GM18499 (cell line): ENCODE measurements around the gene CENPK.
"Not testable (repeated sequence)": the region's sequence is repeated elsewhere in the genome, so short reads cannot be mapped to it uniquely, and the experiment has no call there.

Source experiments
- ATAC-seq: cut with Tn5 transposase; IDR thresholded peaks from one replicate; pipeline ENCODE4 v1.9.1; 2021; ENCODE audit warnings: moderate number of reproducible peaks; ENCODE audit not compliant: insufficient read depth, unreplicated experiment

CENPK gene

GRCh38 chr5:65562731-65563701, at the start of gene CENPK, which contains the start of gene PPWD1:
Gene CENPK, minus strand, starts transcription at chr5:65563168. Its CDS starts 8,261 bp downstream, at chr5:65554907.
Gene PPWD1, plus strand, starts transcription at chr5:65563296. Its CDS starts 15 bp downstream, at chr5:65563311.
- peak; percentile 98 for ATAC-seq

- no peak for ATAC-seq
Observed at GRCh38 chr5:65612298-65612907, 49.4 kb upstream of the CENPK start.

GRCh38 chr5:65611524-65611923, 48.6 kb upstream of the CENPK start:
- no peak for ATAC-seq

- not testable (repeated sequence) for ATAC-seq
Observed at GRCh38 chr5:65601761-65602160, 38.8 kb upstream of the CENPK start.

- no peak for ATAC-seq
Observed at GRCh38 chr5:65588694-65589093, 25.7 kb upstream of the CENPK start.

- no peak for ATAC-seq
Observed at GRCh38 chr5:65577141-65577540, 14.2 kb upstream of the CENPK start.

- no peak for ATAC-seq
Observed at GRCh38 chr5:65570598-65571226, 7.7 kb upstream of the CENPK start.

GRCh38 chr5:65566505-65566904, 3.5 kb upstream of the CENPK start:
- ATAC-seq, result no peak

- no peak for ATAC-seq
Observed at GRCh38 chr5:65563777-65564176, 809 bp upstream of the CENPK start.

- no peak for ATAC-seq
Observed at GRCh38 chr5:65556718-65557117, 6.2 kb downstream of the CENPK start.

- no peak for ATAC-seq
Observed at GRCh38 chr5:65556181-65556580, 6.8 kb downstream of the CENPK start.

GRCh38 chr5:65555287-65555686, 7.7 kb downstream of the CENPK start:
- no peak for ATAC-seq

GRCh38 chr5:65553941-65554340, 9.0 kb downstream of the CENPK start:
- no peak for ATAC-seq

GRCh38 chr5:65548281-65548680, 14.7 kb downstream of the CENPK start:
- ATAC-seq, result no peak

GRCh38 chr5:65546141-65546540, 16.8 kb downstream of the CENPK start:
- ATAC-seq, result no peak

GRCh38 chr5:65544473-65544872, 18.5 kb downstream of the CENPK start:
- ATAC-seq, result no peak

- no peak for ATAC-seq
Observed at GRCh38 chr5:65539827-65540226, 23.1 kb downstream of the CENPK start.

GRCh38 chr5:65535529-65535987, 27.4 kb downstream of the CENPK start:
- no peak for ATAC-seq

- ATAC-seq, result no peak
Observed at GRCh38 chr5:65530904-65531303, 32.1 kb downstream of the CENPK start.

- ATAC-seq, result no peak
Observed at GRCh38 chr5:65525726-65526125, 37.2 kb downstream of the CENPK start.
